ENCODE data around the gene DOLPP1.
"Not testable (repeated sequence)": the region's sequence is repeated elsewhere in the genome, so short reads cannot be mapped to it uniquely, and the experiment has no call there.

DNA sequence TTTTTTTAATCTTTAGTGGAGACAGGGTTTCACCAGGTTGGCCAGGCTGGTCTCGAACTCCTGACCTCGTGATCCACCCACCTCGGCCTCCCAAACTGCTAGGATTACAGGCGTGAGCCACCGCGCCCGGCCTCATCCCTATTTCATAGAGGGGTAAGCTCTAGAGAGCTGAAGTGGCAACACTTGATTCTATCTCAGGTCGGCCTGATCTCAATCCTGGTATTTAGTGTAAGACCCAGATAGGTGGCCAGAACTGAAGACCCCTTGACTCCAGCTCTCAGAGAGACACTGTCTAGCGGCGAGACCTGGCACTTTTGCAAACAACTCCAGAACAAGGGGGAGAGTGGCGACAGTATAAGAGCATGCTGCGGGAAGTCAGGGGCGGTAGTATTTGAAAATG, 45.1 kb upstream of the DOLPP1 start:
- TF ChIP-seq, protein P1, sequence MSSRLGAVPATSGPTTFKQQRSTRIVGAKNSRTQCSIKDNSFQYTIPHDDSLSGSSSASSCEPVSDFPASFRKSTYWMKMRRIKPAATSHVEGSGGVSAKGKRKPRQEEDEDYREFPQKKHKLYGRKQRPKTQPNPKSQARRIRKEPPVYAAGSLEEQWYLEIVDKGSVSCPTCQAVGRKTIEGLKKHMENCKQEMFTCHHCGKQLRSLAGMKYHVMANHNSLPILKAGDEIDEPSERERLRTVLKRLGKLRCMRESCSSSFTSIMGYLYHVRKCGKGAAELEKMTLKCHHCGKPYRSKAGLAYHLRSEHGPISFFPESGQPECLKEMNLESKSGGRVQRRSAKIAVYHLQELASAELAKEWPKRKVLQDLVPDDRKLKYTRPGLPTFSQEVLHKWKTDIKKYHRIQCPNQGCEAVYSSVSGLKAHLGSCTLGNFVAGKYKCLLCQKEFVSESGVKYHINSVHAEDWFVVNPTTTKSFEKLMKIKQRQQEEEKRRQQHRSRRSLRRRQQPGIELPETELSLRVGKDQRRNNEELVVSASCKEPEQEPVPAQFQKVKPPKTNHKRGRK (CRISPR knock-in tag; IDR thresholded peaks at IDR 0.05; ENCODE audit: borderline replicate concordance), result not testable (repeated sequence)
- TF ChIP-seq, protein P2, sequence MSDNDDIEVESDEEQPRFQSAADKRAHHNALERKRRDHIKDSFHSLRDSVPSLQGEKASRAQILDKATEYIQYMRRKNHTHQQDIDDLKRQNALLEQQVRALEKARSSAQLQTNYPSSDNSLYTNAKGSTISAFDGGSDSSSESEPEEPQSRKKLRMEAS (CRISPR knock-in tag; IDR thresholded peaks at IDR 0.05), result not testable (repeated sequence)
- TF ChIP-seq, protein P3, sequence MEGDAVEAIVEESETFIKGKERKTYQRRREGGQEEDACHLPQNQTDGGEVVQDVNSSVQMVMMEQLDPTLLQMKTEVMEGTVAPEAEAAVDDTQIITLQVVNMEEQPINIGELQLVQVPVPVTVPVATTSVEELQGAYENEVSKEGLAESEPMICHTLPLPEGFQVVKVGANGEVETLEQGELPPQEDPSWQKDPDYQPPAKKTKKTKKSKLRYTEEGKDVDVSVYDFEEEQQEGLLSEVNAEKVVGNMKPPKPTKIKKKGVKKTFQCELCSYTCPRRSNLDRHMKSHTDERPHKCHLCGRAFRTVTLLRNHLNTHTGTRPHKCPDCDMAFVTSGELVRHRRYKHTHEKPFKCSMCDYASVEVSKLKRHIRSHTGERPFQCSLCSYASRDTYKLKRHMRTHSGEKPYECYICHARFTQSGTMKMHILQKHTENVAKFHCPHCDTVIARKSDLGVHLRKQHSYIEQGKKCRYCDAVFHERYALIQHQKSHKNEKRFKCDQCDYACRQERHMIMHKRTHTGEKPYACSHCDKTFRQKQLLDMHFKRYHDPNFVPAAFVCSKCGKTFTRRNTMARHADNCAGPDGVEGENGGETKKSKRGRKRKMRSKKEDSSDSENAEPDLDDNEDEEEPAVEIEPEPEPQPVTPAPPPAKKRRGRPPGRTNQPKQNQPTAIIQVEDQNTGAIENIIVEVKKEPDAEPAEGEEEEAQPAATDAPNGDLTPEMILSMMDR (IDR thresholded peaks at IDR 0.05), result not testable (repeated sequence)
- TF ChIP-seq, protein P4, sequence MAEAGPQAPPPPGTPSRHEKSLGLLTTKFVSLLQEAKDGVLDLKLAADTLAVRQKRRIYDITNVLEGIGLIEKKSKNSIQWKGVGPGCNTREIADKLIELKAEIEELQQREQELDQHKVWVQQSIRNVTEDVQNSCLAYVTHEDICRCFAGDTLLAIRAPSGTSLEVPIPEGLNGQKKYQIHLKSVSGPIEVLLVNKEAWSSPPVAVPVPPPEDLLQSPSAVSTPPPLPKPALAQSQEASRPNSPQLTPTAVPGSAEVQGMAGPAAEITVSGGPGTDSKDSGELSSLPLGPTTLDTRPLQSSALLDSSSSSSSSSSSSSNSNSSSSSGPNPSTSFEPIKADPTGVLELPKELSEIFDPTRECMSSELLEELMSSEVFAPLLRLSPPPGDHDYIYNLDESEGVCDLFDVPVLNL (CRISPR knock-in tag; IDR thresholded peaks at IDR 0.05; ENCODE audit: borderline replicate concordance, low read depth), result not testable (repeated sequence)
- TF ChIP-seq NR2C2 (CRISPR knock-in tag; IDR thresholded peaks at IDR 0.05); NR1H2 (CRISPR knock-in tag; IDR thresholded peaks at IDR 0.05); FOXP1 (CRISPR knock-in tag; IDR thresholded peaks at IDR 0.05; ENCODE audit: borderline replicate concordance); IRF2 (CRISPR knock-in tag; IDR thresholded peaks at IDR 0.05; ENCODE audit: borderline replicate concordance, low read depth); SMAD3 (CRISPR knock-in tag; IDR thresholded peaks at IDR 0.05; ENCODE audit: borderline replicate concordance); ELF4 (CRISPR knock-in tag; IDR thresholded peaks at IDR 0.05; ENCODE audit: low read depth); ETV6 (CRISPR knock-in tag; IDR thresholded peaks at IDR 0.05): not testable (repeated sequence)
- TF ChIP-seq, protein P5, sequence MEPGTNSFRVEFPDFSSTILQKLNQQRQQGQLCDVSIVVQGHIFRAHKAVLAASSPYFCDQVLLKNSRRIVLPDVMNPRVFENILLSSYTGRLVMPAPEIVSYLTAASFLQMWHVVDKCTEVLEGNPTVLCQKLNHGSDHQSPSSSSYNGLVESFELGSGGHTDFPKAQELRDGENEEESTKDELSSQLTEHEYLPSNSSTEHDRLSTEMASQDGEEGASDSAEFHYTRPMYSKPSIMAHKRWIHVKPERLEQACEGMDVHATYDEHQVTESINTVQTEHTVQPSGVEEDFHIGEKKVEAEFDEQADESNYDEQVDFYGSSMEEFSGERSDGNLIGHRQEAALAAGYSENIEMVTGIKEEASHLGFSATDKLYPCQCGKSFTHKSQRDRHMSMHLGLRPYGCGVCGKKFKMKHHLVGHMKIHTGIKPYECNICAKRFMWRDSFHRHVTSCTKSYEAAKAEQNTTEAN (CRISPR knock-in tag; IDR thresholded peaks at IDR 0.05), result not testable (repeated sequence)

Measured in WTC11 (cell line).